ACHN (cell line): ENCODE measurements around the gene MMD.
A peak's percentile ranks its signal among the peaks of the same experiment; 100 is the strongest.
"Not testable (repeated sequence)": the region's sequence is repeated elsewhere in the genome, so short reads cannot be mapped to it uniquely, and the experiment has no call there.

ENCODE experiments used
- DNase-seq: peaks from one replicate; pipeline ENCODE4 v3.0.0-alpha.2; 2015
- in situ Hi-C: cut with HindIII; loops from 2 replicates; pipeline ENCODE4 v1.10.0; 2017; ENCODE audit warnings: low sequenced_read_pairs, low pct_ligation_motif_present, low pct_unique_long_range_greater_than_20kb

MMD gene

DNA sequence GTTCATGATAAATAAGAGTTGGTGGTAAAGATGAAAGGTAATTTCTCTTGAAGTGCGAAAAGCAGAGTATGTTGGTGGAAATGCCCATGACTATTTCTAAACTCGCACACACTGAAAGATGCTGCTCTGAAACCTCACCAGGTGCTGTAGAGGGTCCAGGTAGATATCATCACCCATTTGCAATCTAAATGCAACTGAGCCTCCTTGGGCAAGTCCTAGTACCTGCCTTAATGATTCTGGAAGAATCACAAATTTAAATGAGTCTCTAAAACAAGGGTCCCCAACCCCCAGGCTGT is 5.9 kb upstream of the MMD start:
- in situ Hi-C loops, result no loop called here

DNA sequence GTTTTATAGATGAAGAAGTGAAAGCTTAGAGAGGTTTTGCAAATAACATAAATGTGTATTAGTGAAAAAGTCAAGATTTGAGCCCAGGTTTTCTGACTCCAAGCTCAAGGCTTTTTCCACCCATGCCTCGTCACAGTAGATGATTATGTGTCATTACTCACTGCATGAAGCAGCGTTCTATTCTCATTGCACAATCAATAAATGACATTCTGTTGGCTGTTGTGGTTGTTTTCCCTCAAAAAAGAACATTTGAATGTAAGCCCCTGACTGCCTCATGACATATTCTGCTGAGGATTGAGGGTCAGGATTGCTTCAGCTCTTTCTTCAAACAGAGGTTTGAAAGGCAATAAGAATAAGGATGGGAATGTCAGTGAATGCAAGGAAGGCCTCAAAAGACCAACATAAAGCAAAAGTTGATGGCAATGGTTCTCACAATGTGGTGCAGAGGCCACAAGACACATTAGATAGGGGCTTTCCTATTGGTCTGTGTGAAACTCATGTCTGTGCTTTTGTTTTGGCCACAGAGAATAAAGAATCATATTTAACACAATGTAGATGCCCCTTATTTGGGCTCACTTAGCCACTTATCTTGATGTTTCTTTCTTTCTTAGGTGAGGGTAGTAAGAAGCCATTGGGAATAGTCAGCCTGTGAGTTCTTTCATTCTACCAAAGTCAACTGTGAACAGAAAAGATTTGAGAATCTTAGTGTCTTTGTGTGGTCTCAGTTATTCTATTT is 5.4 kb upstream of the MMD start:
- no peak for DNase-seq
- in situ Hi-C loops, result no loop called here

More for the DNA sequence above, 5.9 kb upstream of the MMD start:
- no peak for DNase-seq

- DNase-seq, result no peak
- in situ Hi-C loops, result no loop called here
These were observed 3.4 kb upstream of the MMD start for GRCh38 chr17:55424893-55425540.

DNA sequence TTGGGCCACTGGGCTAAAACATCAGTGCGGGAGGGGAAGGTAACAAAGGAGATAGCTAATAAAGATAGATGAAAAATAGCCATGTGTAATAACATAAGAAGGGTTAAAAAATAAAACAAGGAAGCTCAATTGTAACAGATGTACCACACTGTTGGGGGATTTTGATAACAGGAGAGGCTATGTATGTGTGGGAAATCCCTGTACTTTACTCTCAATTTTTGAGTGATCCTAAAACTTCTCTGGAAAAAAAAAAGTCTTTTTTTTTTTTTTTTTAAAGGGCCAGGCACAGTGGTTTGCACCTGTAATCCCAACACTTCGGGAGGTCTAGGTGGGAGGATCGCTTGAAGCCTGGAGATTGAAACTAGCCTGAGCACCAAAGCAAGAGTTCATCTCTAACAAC is 1.9 kb upstream of the MMD start:
- no peak for DNase-seq
- in situ Hi-C loops, result no loop called here

DNA sequence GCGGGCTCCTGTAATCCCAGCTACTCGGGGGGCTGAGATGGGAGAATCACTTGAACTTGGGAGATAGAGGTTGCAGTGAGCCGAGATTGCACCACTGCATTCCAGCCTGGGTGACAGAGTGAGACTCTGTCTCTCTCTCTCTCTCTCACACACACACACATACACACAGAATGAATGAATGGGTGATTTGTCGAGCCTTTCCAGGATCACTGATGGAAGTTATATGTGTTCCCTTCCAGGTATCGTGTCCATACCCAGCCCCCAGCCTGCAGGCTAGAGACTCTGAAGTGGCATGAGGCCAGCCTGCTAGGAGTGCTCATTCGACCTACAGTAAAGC is 1.2 kb upstream of the MMD start:
- DNase-seq, in situ Hi-C loops: not testable (repeated sequence)

- in situ Hi-C loops, result no loop called here
- peak; percentile 35 for DNase-seq
These were observed 858 bp downstream of the MMD start for GRCh38 chr17:55420776-55421178.

DNA sequence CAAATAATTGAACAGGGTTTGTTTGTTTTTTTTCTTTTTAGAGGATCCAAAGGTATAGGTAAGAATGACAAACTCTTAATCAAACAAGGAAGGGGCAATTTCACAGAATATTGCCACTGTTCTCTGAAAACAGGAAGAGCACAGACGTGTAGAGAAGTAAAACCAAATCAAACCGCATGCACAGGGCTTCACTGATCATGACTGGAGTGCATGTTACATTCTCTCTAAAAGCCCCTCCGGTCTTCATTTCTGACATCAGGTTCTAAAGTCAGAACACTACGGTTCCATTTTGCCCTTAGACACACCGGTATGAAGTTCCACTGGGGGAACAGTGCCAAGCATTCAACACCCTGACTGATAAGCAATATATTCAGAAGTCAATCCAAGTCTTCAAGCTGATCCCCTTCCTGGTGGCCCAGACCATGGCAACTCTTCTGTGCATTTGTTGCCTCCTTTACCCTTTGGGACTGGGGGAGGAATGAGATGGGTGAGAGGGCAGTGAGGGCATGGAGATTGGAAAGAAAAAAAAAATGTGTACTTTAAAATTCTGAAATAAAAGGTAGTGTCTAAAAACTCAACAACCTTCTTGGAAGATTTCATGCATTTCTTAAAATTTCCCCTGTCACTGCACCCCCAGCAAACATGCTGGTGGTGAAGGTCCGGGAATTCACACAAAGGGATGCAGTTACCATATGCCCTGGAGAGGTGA is 1.4 kb downstream of the MMD start:
- no peak for DNase-seq
- in situ Hi-C loops, result no loop called here

- no peak for DNase-seq
- in situ Hi-C loops, result no loop called here
These were observed 3.0 kb downstream of the MMD start for GRCh38 chr17:55418369-55419268.

DNA sequence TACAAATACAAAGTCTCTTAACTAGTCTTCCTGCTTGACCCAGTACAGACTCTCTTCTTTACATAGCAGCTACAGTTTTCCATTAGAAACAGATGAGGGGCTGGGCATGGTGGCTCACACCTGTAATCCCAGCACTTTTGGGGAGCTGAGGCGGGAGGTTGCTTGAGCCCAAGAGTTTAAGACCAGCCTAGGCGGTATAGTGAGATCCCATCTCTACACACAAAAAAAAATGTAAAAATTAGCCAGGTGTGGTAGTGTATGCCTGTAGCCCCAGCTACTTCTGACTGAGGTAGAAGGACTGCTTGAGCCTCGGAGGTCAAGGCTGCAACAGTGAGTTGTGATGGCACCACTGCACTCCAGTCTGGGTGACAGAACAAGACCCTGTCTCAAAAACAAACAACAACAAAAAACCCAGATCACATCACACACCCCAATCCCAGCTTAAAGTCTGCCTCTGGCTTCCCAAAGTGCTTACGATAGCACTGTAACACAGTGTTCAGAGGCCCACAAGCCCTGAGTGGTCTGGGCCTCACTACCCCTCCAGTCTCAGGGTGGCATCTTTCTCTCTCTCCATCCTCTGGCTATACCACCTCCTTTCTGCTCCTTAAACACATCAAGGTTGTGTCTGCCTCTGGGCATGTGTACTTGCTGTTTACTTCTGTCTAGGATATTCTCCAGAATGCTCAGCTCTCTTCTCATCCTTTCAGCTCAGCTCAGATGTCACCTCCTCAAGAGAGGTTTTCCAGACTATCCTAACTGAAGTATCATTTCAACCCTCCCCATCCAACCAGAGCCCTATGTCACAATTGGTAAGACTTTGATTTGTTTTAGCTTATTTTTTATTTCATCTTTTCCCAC is 4.0 kb downstream of the MMD start:
- in situ Hi-C loops, result no loop called here

GRCh38 chr17:55416470-55417052 is 5.1 kb downstream of the MMD start:
- peak; percentile 23 for DNase-seq
- in situ Hi-C loops, result no loop called here

More for the DNA sequence above, 4.0 kb downstream of the MMD start:
- DNase-seq, result no peak

DNA sequence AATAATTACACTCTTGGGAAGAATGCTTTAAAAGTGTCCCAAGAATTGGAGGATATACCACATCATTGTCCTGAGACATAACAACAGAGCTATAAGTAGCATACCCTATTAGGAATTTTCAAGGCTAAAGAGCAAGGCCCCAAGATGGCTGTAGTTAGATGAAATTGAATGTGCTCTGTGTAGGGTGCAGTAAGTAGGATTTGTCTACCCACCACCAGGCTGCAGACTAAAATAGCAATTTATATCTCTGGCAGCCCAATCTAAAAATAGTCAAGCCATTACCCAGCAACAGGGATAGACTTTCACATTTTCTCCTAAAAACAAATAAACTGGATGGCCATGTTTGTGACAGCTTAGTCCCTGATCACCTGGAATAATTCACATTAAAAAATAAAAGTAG is 5.6 kb downstream of the MMD start:
- in situ Hi-C loops, result no loop called here

DNA sequence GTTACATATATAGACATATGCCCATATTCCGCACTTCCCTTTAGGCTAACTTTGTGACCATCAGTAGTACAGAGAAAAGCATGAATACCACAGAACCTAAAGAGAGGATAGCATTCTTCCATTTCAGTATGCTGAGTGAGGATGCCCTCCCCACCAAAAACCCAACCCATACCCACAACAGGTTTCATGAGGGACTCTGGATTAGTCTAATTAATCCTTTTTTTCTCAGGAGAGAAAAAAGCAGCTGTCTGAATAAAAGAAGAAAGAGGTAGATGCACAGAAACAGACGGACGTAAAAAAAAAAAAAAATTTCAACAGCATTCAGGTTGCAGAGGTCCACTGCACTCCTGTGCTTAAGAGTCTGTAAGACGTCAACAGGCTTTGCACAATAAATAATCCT is 6.7 kb downstream of the MMD start:
- no peak for DNase-seq
- in situ Hi-C loops, result no loop called here

More for the DNA sequence above, 5.6 kb downstream of the MMD start:
- DNase-seq, result no peak

GRCh38 chr17:55413825-55414489 is 7.7 kb downstream of the MMD start:
- DNase-seq, result no peak
- in situ Hi-C loops, result no loop called here

DNA sequence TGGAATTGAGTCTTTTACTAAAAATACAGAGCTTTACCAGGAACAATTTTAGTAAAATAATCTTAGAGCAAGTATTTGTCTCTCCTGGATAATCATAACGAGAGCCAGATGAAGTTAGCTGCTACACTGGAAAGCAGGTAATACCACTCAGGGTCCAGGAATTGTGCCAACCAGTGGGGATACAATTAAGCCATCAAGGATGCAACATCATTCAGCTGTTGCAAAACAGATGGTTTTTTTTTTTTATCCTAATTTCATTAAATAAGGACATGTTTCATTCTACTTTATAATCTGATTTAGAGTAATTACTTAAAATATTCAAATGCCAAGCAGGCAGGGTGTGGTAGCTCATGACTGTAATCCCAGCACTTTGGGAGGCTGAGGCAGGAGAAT is 10.2 kb downstream of the MMD start:
- DNase-seq, result no peak
- in situ Hi-C loops, result no loop called here

GRCh38 chr17:55410722-55411462 is 10.7 kb downstream of the MMD start:
- in situ Hi-C loops, result no loop called here
- peak; percentile 28 for DNase-seq

DNA sequence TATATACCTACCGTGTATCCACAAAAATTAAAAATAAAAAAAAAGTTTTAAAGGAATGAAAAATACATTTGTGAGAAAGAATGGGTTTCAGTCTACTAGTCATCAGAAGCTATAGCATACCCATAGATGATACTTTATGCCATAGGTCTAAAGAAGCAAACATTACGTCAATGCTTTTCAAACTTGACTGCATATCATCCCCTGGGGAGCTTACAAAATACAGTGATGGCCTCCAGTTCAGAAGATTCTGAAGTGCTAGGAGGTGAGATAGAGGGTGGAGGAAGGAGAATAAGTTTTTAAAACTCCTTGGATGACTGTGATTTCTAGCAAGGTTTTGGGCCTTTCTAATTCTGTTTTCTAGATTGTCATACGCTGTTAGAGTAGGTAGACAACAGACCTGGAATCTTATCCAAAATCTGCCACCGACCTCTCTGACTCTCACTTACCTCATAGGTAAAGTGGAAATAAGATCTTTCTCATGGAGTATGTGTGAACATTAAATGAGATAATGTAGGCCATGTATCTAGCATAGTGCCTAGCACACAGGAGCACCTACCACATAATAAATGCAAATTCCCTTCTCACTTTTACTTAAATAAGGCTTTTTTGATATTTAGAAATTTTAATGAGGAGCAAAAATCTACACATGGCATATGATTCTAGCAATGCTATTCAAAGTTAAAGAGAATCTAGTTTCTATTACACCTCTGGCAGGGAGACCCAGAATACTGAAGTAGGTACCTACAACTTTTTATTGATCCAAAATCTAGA is 12.4 kb downstream of the MMD start:
- in situ Hi-C loops, result no loop called here
- no peak for DNase-seq
